Keratinocyte (primary cell): ENCODE data around the gene OR2AJ1.

Experiments
- CTCF ChIP-seq, 3 experiments: IDR thresholded peaks in 1 of 3; conservative IDR thresholded peaks in 1 of 3; optimal IDR thresholded peaks in 1 of 3; 2 replicates in 2 of 3; 3 replicates in 1 of 3; pipeline versions ENCODE3 to v1.5.1; 2011; ENCODE audit warnings: low read length in 3 of 3, mild to moderate bottlenecking in 3 of 3, moderate library complexity in 2 of 3, control low read depth in 1 of 3, inconsistent platforms in 1 of 3; ENCODE audit not compliant: insufficient read depth in 2 of 3; ENCODE audit errors: extremely low read depth in 1 of 3
- EZH2 ChIP-seq: IDR thresholded peaks from one replicate; pipeline ENCODE4 v1.6.1; 2012; ENCODE audit warnings: inconsistent platforms, mild to moderate bottlenecking, low read length, moderate library complexity

GRCh38 chr1:247964933-247965332, 40.2 kb downstream of the OR2AJ1 start, which contains the start of gene OR2AK2:
- no peak for TF ChIP-seq CTCF (optimal IDR thresholded peaks at IDR 0.05 in 1 of 3, IDR thresholded peaks at IDR 0.05 in 1 of 3, conservative IDR thresholded peaks at IDR 0.05 in 1 of 3; ENCODE audit: extremely low read depth in 1 of 3, insufficient read depth in 2 of 3, low read length in 3 of 3)
- TF ChIP-seq EZH2, result no peak
